IMR-90 (cell line): ENCODE measurements around the gene ATXN7L2. TPM values are rescaled to one million over a fixed set of nuclear protein-coding genes. Genes with fewer than 3 reads are reported as not detected.
A peak's percentile ranks its signal among the peaks of the same experiment; 100 is the strongest.

Source experiments
- ATAC-seq: fragments of 200-7000 bp; cut with Tn5 transposase; 2 replicates; pipeline ENCODE4 v1.9.1; 2020; ENCODE audit warnings: low read depth, mild to moderate bottlenecking, moderate library complexity
- BruUV-seq: library from RNA; stranded (reverse); fragments of 400-500 nt; replicated peaks from 2 replicates; lab custom pipeline; 2021; lab: Mats Ljungman, UMichigan
- CTCF ChIA-PET: fragments of 300-600 bp; formaldehyde crosslinking; extraction: SDS; loops from one replicate; lab custom pipeline; 2021; ENCODE audit warnings: antibody characterized with exemption; lab: Yijun Ruan, JAX
- POLR2A ChIA-PET: fragments of 300-600 bp; sonication (Branson Sonifier 250); formaldehyde crosslinking; loops from one replicate; lab custom pipeline; 2022; ENCODE audit warnings: antibody characterized with exemption; ENCODE audit not compliant: unreplicated experiment; lab: Charles Lee
- DNase-seq: peaks from one replicate; pipeline ENCODE4 v3.0.0; 2013
- H2AFZ ChIP-seq: replicated peaks from 2 replicates; pipeline ENCODE3; 2013; ENCODE audit warnings: low read length, mild to moderate bottlenecking; ENCODE audit not compliant: poor library complexity
- H2AK5ac ChIP-seq: 2 replicates; pipeline ENCODE4 v1.6.1; 2013; ENCODE audit warnings: low read depth, low read length, inconsistent platforms
- H2AK9ac ChIP-seq: replicated peaks from 2 replicates; pipeline ENCODE3; 2013; ENCODE audit warnings: mild to moderate bottlenecking, low read depth, low read length, moderate library complexity; ENCODE audit not compliant: poor library complexity
- H2BK120ac ChIP-seq: 2 replicates; pipeline ENCODE4 v1.6.1; 2013; ENCODE audit warnings: low read depth, low read length, inconsistent platforms
- H2BK15ac ChIP-seq: 3 replicates; pipeline ENCODE4 v1.6.1; 2013; ENCODE audit warnings: low read depth, low read length, inconsistent platforms
- H2BK20ac ChIP-seq: 2 replicates; pipeline ENCODE4 v1.6.1; 2013; ENCODE audit warnings: low read depth, mild to moderate bottlenecking, inconsistent platforms, low read length, moderate library complexity
- H2BK5ac ChIP-seq: 2 replicates; pipeline ENCODE4 v1.6.1; 2013; ENCODE audit warnings: mild to moderate bottlenecking, low read depth, low read length, inconsistent platforms; ENCODE audit not compliant: poor library complexity, severe bottlenecking
- H3K14ac ChIP-seq: replicated peaks from 2 replicates; pipeline ENCODE4 v1.6.1; 2013; ENCODE audit warnings: low read depth, low read length, inconsistent platforms
- H3K18ac ChIP-seq: 2 replicates; pipeline ENCODE4 v1.6.1; 2013; ENCODE audit warnings: low read depth, low read length, control low read depth
- H3K23ac ChIP-seq: 2 replicates; pipeline ENCODE4 v1.6.1; 2013; ENCODE audit warnings: low read depth, low read length, inconsistent platforms
- H3K27ac ChIP-seq: 2 replicates; pipeline ENCODE4 v1.5.1; 2013; ENCODE audit warnings: mild to moderate bottlenecking, control low read depth, low read length; ENCODE audit not compliant: insufficient read depth
- H3K27me3 ChIP-seq: 2 replicates; pipeline ENCODE4 v1.6.1; 2013; ENCODE audit warnings: low read length; ENCODE audit not compliant: control insufficient read depth, insufficient read depth
- H3K36me3 ChIP-seq: 2 replicates; pipeline ENCODE4 v1.6.1; 2013; ENCODE audit warnings: low read length, mixed read lengths; ENCODE audit not compliant: control insufficient read depth, insufficient read depth
- H3K4ac ChIP-seq: 2 replicates; pipeline ENCODE4 v1.6.1; 2013; ENCODE audit warnings: low read depth, low read length, inconsistent platforms
- H3K4me1 ChIP-seq: 2 replicates; pipeline ENCODE4 v1.6.1; 2013; ENCODE audit warnings: low read length, mixed read lengths; ENCODE audit not compliant: control insufficient read depth, insufficient read depth
- H3K4me2 ChIP-seq: 2 replicates; pipeline ENCODE4 v1.6.1; 2013; ENCODE audit warnings: low read depth, mild to moderate bottlenecking, control low read depth, low read length, moderate library complexity
- H3K4me3 ChIP-seq: 2 replicates; pipeline ENCODE4 v1.5.1; 2013; ENCODE audit warnings: low read depth, mild to moderate bottlenecking, control low read depth, low read length, moderate library complexity; ENCODE audit not compliant: insufficient read depth
- H3K56ac ChIP-seq: 2 replicates; pipeline ENCODE4 v1.6.1; 2013; ENCODE audit warnings: low read length, inconsistent platforms; ENCODE audit not compliant: insufficient read depth; ENCODE audit errors: extremely low read depth
- H3K79me1 ChIP-seq, 2 experiments: 2 replicates each; pipeline ENCODE4 v1.6.1; 2013; ENCODE audit warnings: low read length in 2 of 2, inconsistent platforms in 1 of 2, low read depth in 1 of 2
- H3K9ac ChIP-seq: 2 replicates; pipeline ENCODE4 v1.6.1; 2013; ENCODE audit warnings: low read depth, low read length, control low read depth
- H3K9me1 ChIP-seq: 2 replicates; pipeline ENCODE4 v1.6.1; 2013; ENCODE audit warnings: low read length, inconsistent platforms; ENCODE audit not compliant: insufficient read depth
- H3K9me3 ChIP-seq: 2 replicates; pipeline ENCODE4 v1.6.1; 2013; ENCODE audit warnings: low read length; ENCODE audit not compliant: control insufficient read depth, insufficient read depth
- H4K20me1 ChIP-seq: 2 replicates; pipeline ENCODE4 v1.6.1; 2013; ENCODE audit warnings: low read length, inconsistent platforms; ENCODE audit not compliant: insufficient read depth
- H4K5ac ChIP-seq: 2 replicates; pipeline ENCODE4 v1.6.1; 2013; ENCODE audit warnings: mild to moderate bottlenecking, low read depth, low read length, control low read depth
- H4K8ac ChIP-seq, 2 experiments: 2 replicates each; pipeline ENCODE4 v1.6.1; 2013; ENCODE audit warnings: low read depth in 2 of 2, low read length in 2 of 2, control low read depth in 1 of 2, inconsistent platforms in 1 of 2
- H4K91ac ChIP-seq: 2 replicates; pipeline ENCODE4 v1.6.1; 2013; ENCODE audit warnings: low read depth, low read length, inconsistent platforms; ENCODE audit not compliant: insufficient read depth
- BHLHE40 ChIP-seq: fragments of 150-350 bp; IDR thresholded peaks from 2 replicates; pipeline ENCODE4 v1.6.1; 2016; ENCODE audit warnings: mild to moderate bottlenecking, low read depth, low read length
- CHD1 ChIP-seq: IDR thresholded peaks from 2 replicates; pipeline ENCODE4 v1.6.1; 2012; ENCODE audit warnings: low read depth, low read length, improper control_type of control experiment
- FOS ChIP-seq: fragments of 150-350 bp; IDR thresholded peaks from 2 replicates; pipeline ENCODE4 v1.6.1; 2016; ENCODE audit warnings: low read depth, low read length
- MAZ ChIP-seq: IDR thresholded peaks from 2 replicates; pipeline ENCODE4 v1.6.1; 2012; ENCODE audit warnings: low read depth, mild to moderate bottlenecking, low read length, improper control_type of control experiment, moderate library complexity, borderline replicate concordance
- RCOR1 ChIP-seq: IDR thresholded peaks from 2 replicates; pipeline ENCODE4 v1.6.1; 2012; ENCODE audit warnings: mild to moderate bottlenecking, low read length, improper control_type of control experiment; ENCODE audit not compliant: insufficient replicate concordance
- RFX5 ChIP-seq: IDR thresholded peaks from 2 replicates; pipeline ENCODE4 v1.8.0; 2012; ENCODE audit warnings: low read depth, mild to moderate bottlenecking, low read length, moderate library complexity
- SMC3 ChIP-seq: fragments of 150-350 bp; IDR thresholded peaks from 2 replicates; pipeline ENCODE4 v1.6.1; 2016; ENCODE audit warnings: low read depth, mild to moderate bottlenecking, antibody characterized with exemption, low read length, moderate library complexity
- WGBS, 2 experiments: methylation state at CpG; one replicate each; pipeline versions ENCODE4 v1.1.5 to v1.1.7; 2013; ENCODE audit warnings: missing lambda C conversion rate in 2 of 2; ENCODE audit not compliant: insufficient read length in 1 of 2; ENCODE audit errors: extremely low coverage in 2 of 2; 5-methylcytosine and 5-hydroxymethylcytosine counted together
- dilution Hi-C: fragments of 300-500 bp; cut with HindIII; formaldehyde crosslinking; loops from one replicate; pipeline ENCODE4 v1.14.3; 2018; ENCODE audit warnings: low sequenced_read_pairs; ENCODE audit not compliant: unreplicated experiment
- in situ Hi-C: fragments of 300-500 bp; cut with MboI; formaldehyde crosslinking; loops from 3 replicates; pipeline ENCODE4 v1.14.3; 2019; ENCODE audit warnings: low sequenced_read_pairs, inconsistent platforms, mixed read lengths
- intact Hi-C: fragments of 100-400 bp; cut with micrococcal nuclease; formaldehyde crosslinking; loops from 2 replicates; pipeline ENCODE4 v1.10.0; 2022
- polyA plus RNA-seq, 3 experiments: library from polyadenylated mRNA; depleted of rRNA; stranded (reverse); fragments of >200 nt; gene quantifications; 2 replicates each; pipeline ENCODE4 v1.2.3, GENCODE V29; 2012; ENCODE audit warnings: low replicate concordance in 1 of 3
- total RNA-seq: library from RNA; depleted of rRNA; stranded (reverse); fragments of >200 nt; gene quantifications from 2 replicates; pipeline ENCODE4 v1.2.3, GENCODE V29; 2012
- TF ChIP-seq, protein P1 (sequence below): fragments of 150-350 bp; IDR thresholded peaks from 2 replicates; pipeline ENCODE4 v1.6.1; 2016; ENCODE audit warnings: low read depth, mild to moderate bottlenecking, low read length, moderate library complexity, borderline replicate concordance
- TF ChIP-seq, protein P2 (sequence below): conservative IDR thresholded peaks from 2 replicates; pipeline ENCODE4 v1.5.1; 2012; ENCODE audit warnings: mild to moderate bottlenecking, low read depth, low read length, improper control_type of control experiment

The ATXN7L2 gene
- total and polyA plus RNA-seq, 2 of the 4 experiments (the other 2 are of a cell fraction) = 1.3 to 4.8 TPM

DNA sequence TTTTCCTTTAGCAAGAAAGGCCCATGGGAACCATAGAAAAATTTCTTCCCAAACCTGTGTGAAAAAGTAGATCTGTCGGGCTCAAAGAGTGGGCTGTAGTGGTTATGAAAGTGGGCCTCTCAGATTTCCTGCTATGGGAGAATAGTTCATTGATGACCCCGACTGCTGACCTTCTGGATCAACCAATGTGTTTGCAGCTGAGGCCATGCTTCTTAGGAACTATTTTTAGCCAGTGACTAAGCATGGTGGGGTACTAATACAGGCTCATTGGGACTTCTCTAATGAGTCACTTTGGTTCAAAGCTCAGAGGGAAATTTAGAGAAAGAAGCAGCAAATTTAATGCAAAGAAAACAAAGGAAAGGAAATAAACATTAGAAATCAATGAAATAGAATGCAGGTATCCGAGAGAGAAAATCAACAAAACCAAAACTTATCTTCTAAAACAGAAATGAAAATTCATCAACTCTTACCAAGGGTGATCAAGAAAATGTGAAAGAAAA lies 44.9 kb upstream of the ATXN7L2 start (continued):
- TF ChIP-seq RCOR1 = no peak

DNA sequence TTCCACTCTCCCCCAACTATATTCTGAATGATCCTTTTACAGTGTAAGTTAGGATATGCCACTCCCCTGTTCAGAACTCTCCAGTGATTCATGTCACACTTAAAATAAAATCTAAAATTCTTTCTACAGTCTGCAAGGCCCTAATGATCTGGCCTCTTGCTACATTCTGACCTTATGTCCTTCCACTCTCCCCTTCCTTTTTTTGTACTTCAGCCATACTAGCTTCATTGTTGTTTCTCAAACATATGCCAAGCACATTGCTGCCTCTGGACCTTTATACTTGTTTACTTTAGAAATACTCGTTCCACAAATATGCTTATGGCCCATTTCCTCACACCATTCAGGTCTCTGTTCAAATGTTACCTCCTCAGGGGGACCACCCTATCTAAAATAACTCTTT lies 42.6 kb upstream of the ATXN7L2 start:
- peaks cover 5% of the 10 kb centered on the region; the same call in 1 of the 2 replicates for H3K27me3 ChIP-seq
- 20% methylated on average over 1 of the region's 1 CpG; no CpG with 5 or more reads in 1 of the 2 experiments for WGBS, 2 experiments

More for the DNA sequence above, 42.6 kb upstream of the ATXN7L2 start:
- Histone ChIP-seq H3K4me1 (peaks cover 6% of the 10 kb centered on the region), H2BK5ac (no peak overlapping the region), H4K91ac (no peak overlapping the region), H2BK20ac (no peak overlapping the region; the same call in 1 of the 2 replicates), H3K23ac (no peak overlapping the region), H3K27ac (no peak overlapping the region), H3K36me3 (no peaks in the 10 kb centered on the region), H3K4ac (no peak overlapping the region), H3K9me3 (no peaks in the 10 kb centered on the region), H4K5ac (no peak overlapping the region), H3K18ac (no peak overlapping the region), H3K79me1 (peaks cover 0 to 5% of the 10 kb centered on the region in 2 experiments; a peak in 2 of 4 replicates), H2AK5ac (no peak overlapping the region), H4K8ac (no peak overlapping the region), H2AK9ac (no peak overlapping the region), H3K4me2 (no peak overlapping the region), H2BK15ac (no peak overlapping the region), H3K14ac (peak overlapping the region; percentile 35; the same call in 1 of the 2 replicates), H3K9me1 (peaks cover 6% of the 10 kb centered on the region), H3K56ac (no peak overlapping the region), H2BK120ac (no peak overlapping the region), H2AFZ (no peak overlapping the region), H3K9ac (no peak overlapping the region), H3K4me3 (no peak overlapping the region), H4K20me1 (no peaks in the 10 kb centered on the region)
- in situ Hi-C loops = no loop called here
- ATAC-seq (peak; percentile 7; the same call in 1 of the 2 replicates), DNase-seq (peak; percentile 43)
- intact Hi-C loops = no loop called here
- no TSS peak for BruUV-seq
- POLR2A ChIA-PET = no interaction called here
- CTCF ChIA-PET = no interaction called here
- dilution Hi-C loops = no loop called here
- TF ChIP-seq RFX5 (no peak), CHD1 (no peak), MAZ (no peak), FOS (no peak), BHLHE40 (no peak), RCOR1 (no peak), SMC3 (no peak)
- TF ChIP-seq, protein P1, sequence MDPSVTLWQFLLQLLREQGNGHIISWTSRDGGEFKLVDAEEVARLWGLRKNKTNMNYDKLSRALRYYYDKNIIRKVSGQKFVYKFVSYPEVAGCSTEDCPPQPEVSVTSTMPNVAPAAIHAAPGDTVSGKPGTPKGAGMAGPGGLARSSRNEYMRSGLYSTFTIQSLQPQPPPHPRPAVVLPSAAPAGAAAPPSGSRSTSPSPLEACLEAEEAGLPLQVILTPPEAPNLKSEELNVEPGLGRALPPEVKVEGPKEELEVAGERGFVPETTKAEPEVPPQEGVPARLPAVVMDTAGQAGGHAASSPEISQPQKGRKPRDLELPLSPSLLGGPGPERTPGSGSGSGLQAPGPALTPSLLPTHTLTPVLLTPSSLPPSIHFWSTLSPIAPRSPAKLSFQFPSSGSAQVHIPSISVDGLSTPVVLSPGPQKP = no peak
- TF ChIP-seq, protein P2, sequence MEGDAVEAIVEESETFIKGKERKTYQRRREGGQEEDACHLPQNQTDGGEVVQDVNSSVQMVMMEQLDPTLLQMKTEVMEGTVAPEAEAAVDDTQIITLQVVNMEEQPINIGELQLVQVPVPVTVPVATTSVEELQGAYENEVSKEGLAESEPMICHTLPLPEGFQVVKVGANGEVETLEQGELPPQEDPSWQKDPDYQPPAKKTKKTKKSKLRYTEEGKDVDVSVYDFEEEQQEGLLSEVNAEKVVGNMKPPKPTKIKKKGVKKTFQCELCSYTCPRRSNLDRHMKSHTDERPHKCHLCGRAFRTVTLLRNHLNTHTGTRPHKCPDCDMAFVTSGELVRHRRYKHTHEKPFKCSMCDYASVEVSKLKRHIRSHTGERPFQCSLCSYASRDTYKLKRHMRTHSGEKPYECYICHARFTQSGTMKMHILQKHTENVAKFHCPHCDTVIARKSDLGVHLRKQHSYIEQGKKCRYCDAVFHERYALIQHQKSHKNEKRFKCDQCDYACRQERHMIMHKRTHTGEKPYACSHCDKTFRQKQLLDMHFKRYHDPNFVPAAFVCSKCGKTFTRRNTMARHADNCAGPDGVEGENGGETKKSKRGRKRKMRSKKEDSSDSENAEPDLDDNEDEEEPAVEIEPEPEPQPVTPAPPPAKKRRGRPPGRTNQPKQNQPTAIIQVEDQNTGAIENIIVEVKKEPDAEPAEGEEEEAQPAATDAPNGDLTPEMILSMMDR = no peak
